AG04450 (cell line): Measurements from ENCODE around the gene F10. TPM values are rescaled to one million over a fixed set of nuclear protein-coding genes. Genes with fewer than 3 reads are reported as not detected.
"Not testable (repeated sequence)": the region's sequence is repeated elsewhere in the genome, so short reads cannot be mapped to it uniquely, and the experiment has no call there.

Experiments
- CTCF ChIA-PET: fragments of 300-600, 350-600 bp; formaldehyde crosslinking; extraction: SDS; loops from one replicate; lab custom pipeline; 2022; ENCODE audit warnings: antibody characterized with exemption, inconsistent platforms; lab: Charles Lee
- POLR2A ChIA-PET: fragments of 350-600 bp; formaldehyde crosslinking; extraction: SDS; loops from one replicate; lab custom pipeline; 2021; ENCODE audit warnings: antibody characterized with exemption, inconsistent platforms; lab: Yijun Ruan, JAX
- DNase-seq: peaks from one replicate; pipeline ENCODE4 v3.0.0-alpha.2; 2011; ENCODE audit warnings: low read depth, low spot score
- H3K27ac ChIP-seq: one replicate; pipeline ENCODE4 v1.5.1; 2012; ENCODE audit warnings: low read depth, low read length, control low read depth
- H3K27me3 ChIP-seq: one replicate; pipeline ENCODE4 v1.6.0; 2012; ENCODE audit warnings: low read length; ENCODE audit not compliant: control insufficient read depth, insufficient read depth
- H3K4me3 ChIP-seq: 2 replicates; pipeline ENCODE4 v1.5.1; 2011; ENCODE audit warnings: mild to moderate bottlenecking, low read depth, low read length, control low read depth
- H3K9me3 ChIP-seq: 2 replicates; pipeline ENCODE4 v1.5.1; 2012; ENCODE audit warnings: low read length; ENCODE audit not compliant: control insufficient read depth, insufficient read depth
- CTCF ChIP-seq: IDR thresholded peaks from 2 replicates; pipeline ENCODE4 v1.5.1; 2011; ENCODE audit warnings: low read depth, low read length, control low read depth, inconsistent platforms
- polyA plus RNA-seq: library from polyadenylated mRNA; depleted of rRNA; stranded (reverse); fragments of >200 nt; gene quantifications from 2 replicates; pipeline ENCODE4 v1.2.3, GENCODE V29; 2011

Gene F10
- polyA plus RNA-seq, 1 experiment = 17.7 TPM

- ChIA-PET CTCF (no interaction called here), POLR2A (no interaction called here)
- Histone ChIP-seq H3K27ac (no peak overlapping the region), H3K9me3 (peaks cover 30% of the 10 kb centered on the region), H3K27me3 (peaks cover 18% of the 10 kb centered on the region), H3K4me3 (no peak overlapping the region)
- TF ChIP-seq CTCF = no peak
- DNase-seq = no peak
These were observed 13.2 kb upstream of the F10 start for GRCh38 chr13:113109151-113110047.

- Histone ChIP-seq H3K27me3 (peaks cover 20% of the 10 kb centered on the region), H3K9me3 (peaks cover 30% of the 10 kb centered on the region), H3K4me3 (peak overlapping the region; percentile 41), H3K27ac (no peak overlapping the region)
- TF ChIP-seq CTCF = no peak
- no peak for DNase-seq
- CTCF ChIA-PET = no interaction called here
- POLR2A ChIA-PET = no interaction called here
These were observed 12.3 kb upstream of the F10 start for GRCh38 chr13:113110048-113110851.

- H3K27me3 ChIP-seq = peaks cover 22% of the 10 kb centered on the region
- no peak for TF ChIP-seq CTCF
- no peak overlapping the region for H3K27ac ChIP-seq
- POLR2A ChIA-PET = no interaction called here
- CTCF ChIA-PET = no interaction called here
- no peak for DNase-seq
- H3K4me3 ChIP-seq = peak overlapping the region; percentile 41
- H3K9me3 ChIP-seq = peaks cover 30% of the 10 kb centered on the region
These were observed 11.7 kb upstream of the F10 start for GRCh38 chr13:113110852-113111315.

GRCh38 chr13:113111821-113112220 lies 10.8 kb upstream of the F10 start:
- H3K27me3 ChIP-seq = peaks cover 22% of the 10 kb centered on the region
- H3K4me3 ChIP-seq, DNase-seq, CTCF ChIA-PET, H3K27ac ChIP-seq, POLR2A ChIA-PET: not testable (repeated sequence)
- H3K9me3 ChIP-seq = peaks cover 27% of the 10 kb centered on the region

GRCh38 chr13:113112475-113112874 lies 10.1 kb upstream of the F10 start:
- Histone ChIP-seq H3K9me3 (peaks cover 24% of the 10 kb centered on the region), H3K27me3 (peaks cover 22% of the 10 kb centered on the region)
- CTCF ChIA-PET, H3K4me3 ChIP-seq, POLR2A ChIA-PET, H3K27ac ChIP-seq, DNase-seq: not testable (repeated sequence)
